AG04449 (cell line): Measurements from ENCODE around the gene FRAS1.

ENCODE experiments used
- CTCF ChIA-PET: fragments of 350-600 bp; formaldehyde crosslinking; extraction: SDS; loops from one replicate; lab custom pipeline; 2021; ENCODE audit warnings: antibody characterized with exemption; lab: Yijun Ruan, JAX
- POLR2A ChIA-PET: fragments of 400-600, 350-600 bp; formaldehyde crosslinking; extraction: SDS; loops from one replicate; lab custom pipeline; 2020; ENCODE audit warnings: antibody characterized with exemption, inconsistent platforms; lab: Yijun Ruan, JAX
- DNase-seq: peaks from one replicate; pipeline ENCODE4 v3.0.0-alpha.2; 2010; ENCODE audit warnings: low read depth, low spot score
- H3K4me3 ChIP-seq: 2 replicates; pipeline ENCODE4 v1.5.1; 2011; ENCODE audit warnings: low read depth, mild to moderate bottlenecking, control low read depth, low read length
- CTCF ChIP-seq: IDR thresholded peaks from one replicate; pipeline ENCODE4 v1.5.1; 2011; ENCODE audit warnings: mild to moderate bottlenecking, moderate library complexity, low read length, control low read depth, inconsistent platforms; ENCODE audit not compliant: insufficient read depth; ENCODE audit errors: missing control alignments

FRAS1 gene

GRCh38 chr4:78020677-78021076 is 36.4 kb upstream of the FRAS1 start:
- TF ChIP-seq CTCF: no peak
- no peak for DNase-seq
- CTCF ChIA-PET: interaction anchor here (2.3 kb wide), 1 partner anchor 27 kb away, joined by 5 read pairs; no protein-coding TSS in a partner anchor
- no peak overlapping the region for H3K4me3 ChIP-seq
- POLR2A ChIA-PET: no interaction called here

- CTCF ChIA-PET: interaction anchor here (2.3 kb wide), 1 partner anchor 29 kb away, joined by 5 read pairs; no protein-coding TSS in a partner anchor
Measured at GRCh38 chr4:78022517-78022916, 34.6 kb upstream of the FRAS1 start.

GRCh38 chr4:78024085-78024484 is 33.0 kb upstream of the FRAS1 start:
- H3K4me3 ChIP-seq: no peak overlapping the region
- CTCF ChIA-PET: no interaction called here
- POLR2A ChIA-PET: no interaction called here
- no peak for DNase-seq
- TF ChIP-seq CTCF: no peak

More at GRCh38 chr4:78022517-78022916, 34.6 kb upstream of the FRAS1 start:
- no peak for TF ChIP-seq CTCF
- no peak for DNase-seq
- no peak overlapping the region for H3K4me3 ChIP-seq
- POLR2A ChIA-PET: no interaction called here

- DNase-seq: no peak
- no peak overlapping the region for H3K4me3 ChIP-seq
- CTCF ChIA-PET: no interaction called here
- TF ChIP-seq CTCF: no peak
- POLR2A ChIA-PET: no interaction called here
Measured at GRCh38 chr4:78024576-78025091, 32.5 kb upstream of the FRAS1 start.

GRCh38 chr4:78031417-78031950 is 25.6 kb upstream of the FRAS1 start:
- POLR2A ChIA-PET: no interaction called here
- no peak overlapping the region for H3K4me3 ChIP-seq
- no peak for TF ChIP-seq CTCF
- no peak for DNase-seq
- CTCF ChIA-PET: no interaction called here

GRCh38 chr4:78032446-78032845 is 24.7 kb upstream of the FRAS1 start:
- CTCF ChIA-PET: no interaction called here
- no peak overlapping the region for H3K4me3 ChIP-seq
- TF ChIP-seq CTCF: no peak
- POLR2A ChIA-PET: no interaction called here
- no peak for DNase-seq
